Measurements from ENCODE around the gene TBC1D5.
"Not testable (repeated sequence)": the region's sequence is repeated elsewhere in the genome, so short reads cannot be mapped to it uniquely, and the experiment has no call there.

TBC1D5 gene

DNA sequence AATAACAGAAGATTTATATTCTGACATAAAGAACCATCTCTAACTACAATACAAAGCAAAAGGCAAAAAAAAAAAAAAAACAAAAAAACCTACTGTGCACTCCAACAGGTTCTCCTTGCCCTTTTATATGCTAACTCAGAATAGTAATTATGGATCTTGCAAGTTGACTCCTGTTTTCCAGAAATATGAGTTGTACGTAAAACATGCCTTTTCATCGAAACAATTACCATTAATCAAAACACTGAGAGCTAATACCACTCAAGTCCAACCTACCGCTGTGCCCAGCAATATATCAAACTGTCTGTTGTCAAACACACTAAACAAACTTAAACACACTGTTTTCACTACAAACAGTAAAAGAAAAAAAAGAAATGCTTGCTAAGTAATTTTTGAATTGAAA is 389.8 kb downstream of the TBC1D5 start:
- Histone ChIP-seq H3K4me3 (ENCODE audit: low read length) (no peak overlapping the region), H3K27me3 (ENCODE audit: control insufficient read depth, low read length) (no peaks in the 10 kb centered on the region), H3K79me2 (ENCODE audit: control insufficient read depth, low read length) (no peaks in the 10 kb centered on the region), H3K4me2 (ENCODE audit: low read length) (no peak overlapping the region), H3K4me1 (ENCODE audit: control insufficient read depth, low read length) (no peaks in the 10 kb centered on the region), H4K20me1 (ENCODE audit: control insufficient read depth, insufficient read depth, low read depth, low read length) (no peaks in the 10 kb centered on the region), H3K36me3 (ENCODE audit: control insufficient read depth, low read length) (no peaks in the 10 kb centered on the region), H3F3A (ENCODE audit: control insufficient read depth, insufficient read depth) (no peaks in the 10 kb centered on the region), H3K9me2 (replicated peaks; ENCODE audit: control insufficient read depth, low read length) (no peaks in the 10 kb centered on the region), H3K9me3 (ENCODE audit: control insufficient read depth, insufficient read depth, low read length) (no peaks in the 10 kb centered on the region), H3K27ac (ENCODE audit: low read depth, low read length) (no peak overlapping the region)
- TF ChIP-seq, protein P1, sequence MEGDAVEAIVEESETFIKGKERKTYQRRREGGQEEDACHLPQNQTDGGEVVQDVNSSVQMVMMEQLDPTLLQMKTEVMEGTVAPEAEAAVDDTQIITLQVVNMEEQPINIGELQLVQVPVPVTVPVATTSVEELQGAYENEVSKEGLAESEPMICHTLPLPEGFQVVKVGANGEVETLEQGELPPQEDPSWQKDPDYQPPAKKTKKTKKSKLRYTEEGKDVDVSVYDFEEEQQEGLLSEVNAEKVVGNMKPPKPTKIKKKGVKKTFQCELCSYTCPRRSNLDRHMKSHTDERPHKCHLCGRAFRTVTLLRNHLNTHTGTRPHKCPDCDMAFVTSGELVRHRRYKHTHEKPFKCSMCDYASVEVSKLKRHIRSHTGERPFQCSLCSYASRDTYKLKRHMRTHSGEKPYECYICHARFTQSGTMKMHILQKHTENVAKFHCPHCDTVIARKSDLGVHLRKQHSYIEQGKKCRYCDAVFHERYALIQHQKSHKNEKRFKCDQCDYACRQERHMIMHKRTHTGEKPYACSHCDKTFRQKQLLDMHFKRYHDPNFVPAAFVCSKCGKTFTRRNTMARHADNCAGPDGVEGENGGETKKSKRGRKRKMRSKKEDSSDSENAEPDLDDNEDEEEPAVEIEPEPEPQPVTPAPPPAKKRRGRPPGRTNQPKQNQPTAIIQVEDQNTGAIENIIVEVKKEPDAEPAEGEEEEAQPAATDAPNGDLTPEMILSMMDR (IDR thresholded peaks at IDR 0.05; ENCODE audit: low read depth, low read length, poor library complexity, severe bottlenecking), result no peak
- TF ChIP-seq EZH2phosphoT487 (IDR thresholded peaks at IDR 0.05; ENCODE audit: borderline replicate concordance, low read length), result no peak

DNA sequence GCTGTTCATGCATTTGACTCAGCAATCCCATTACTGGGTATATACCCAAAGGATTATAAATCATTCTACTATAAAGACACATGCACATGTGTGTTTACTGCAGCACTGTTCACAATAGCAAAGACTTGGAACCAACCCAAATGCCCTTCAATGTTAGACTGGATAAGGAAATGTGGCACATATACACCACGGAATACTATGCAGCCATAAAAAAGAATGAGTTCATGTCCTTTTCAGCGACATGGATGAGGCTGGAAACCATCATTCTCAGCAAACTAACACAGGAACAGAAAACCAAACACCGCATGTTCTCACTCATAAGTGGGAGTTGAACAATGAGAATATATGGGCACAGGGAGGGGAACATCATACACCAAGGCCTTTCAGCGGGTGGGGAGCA is 391.2 kb downstream of the TBC1D5 start:
- H3K79me2 ChIP-seq (ENCODE audit: control insufficient read depth, low read length); H3K27me3 ChIP-seq (ENCODE audit: control insufficient read depth, low read length); H3K4me1 ChIP-seq (ENCODE audit: control insufficient read depth, low read length); H3K4me3 ChIP-seq (ENCODE audit: low read length); H3K9me3 ChIP-seq (ENCODE audit: control insufficient read depth, insufficient read depth, low read length); H4K20me1 ChIP-seq (ENCODE audit: control insufficient read depth, insufficient read depth, low read depth, low read length); H3F3A ChIP-seq (ENCODE audit: control insufficient read depth, insufficient read depth); H3K4me2 ChIP-seq (ENCODE audit: low read length); H3K36me3 ChIP-seq (ENCODE audit: control insufficient read depth, low read length); H3K27ac ChIP-seq (ENCODE audit: low read depth, low read length); H3K9me2 ChIP-seq (replicated peaks; ENCODE audit: control insufficient read depth, low read length): not testable (repeated sequence)

DNA sequence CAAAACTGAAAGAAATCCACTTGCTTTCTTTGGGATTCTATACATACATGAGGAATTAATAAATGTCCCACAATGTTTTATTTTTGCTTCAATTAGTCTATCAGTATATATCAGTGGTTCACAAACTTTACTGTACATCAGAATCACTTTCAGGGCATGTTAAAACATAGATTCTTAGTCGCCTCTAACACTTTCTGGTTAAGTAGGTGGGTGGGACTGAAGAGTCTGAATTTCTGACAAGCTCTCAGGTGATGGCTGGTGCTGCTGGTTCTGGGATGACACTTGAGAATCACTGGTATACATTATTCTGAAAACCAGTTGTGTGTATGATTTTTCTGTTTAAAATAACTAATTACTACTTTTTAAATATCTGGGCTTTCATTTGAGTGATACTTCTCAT is 393.3 kb downstream of the TBC1D5 start:
- Histone ChIP-seq H3K4me1 (ENCODE audit: control insufficient read depth, low read length) (no peaks in the 10 kb centered on the region), H3K27me3 (ENCODE audit: control insufficient read depth, low read length) (no peaks in the 10 kb centered on the region), H3K9me3 (ENCODE audit: control insufficient read depth, insufficient read depth, low read length) (no peaks in the 10 kb centered on the region), H3K36me3 (ENCODE audit: control insufficient read depth, low read length) (no peaks in the 10 kb centered on the region), H3K79me2 (ENCODE audit: control insufficient read depth, low read length) (no peaks in the 10 kb centered on the region), H3K27ac (ENCODE audit: low read depth, low read length) (no peak overlapping the region), H3K4me2 (ENCODE audit: low read length) (no peak overlapping the region), H4K20me1 (ENCODE audit: control insufficient read depth, insufficient read depth, low read depth, low read length) (no peaks in the 10 kb centered on the region), H3K4me3 (ENCODE audit: low read length) (no peak overlapping the region), H3K9me2 (replicated peaks; ENCODE audit: control insufficient read depth, low read length) (no peaks in the 10 kb centered on the region), H3F3A (ENCODE audit: control insufficient read depth, insufficient read depth) (no peaks in the 10 kb centered on the region)
- no peak for TF ChIP-seq EZH2phosphoT487 (IDR thresholded peaks at IDR 0.05; ENCODE audit: borderline replicate concordance, low read length)
- TF ChIP-seq, protein P1 (IDR thresholded peaks at IDR 0.05; ENCODE audit: low read depth, low read length, poor library complexity, severe bottlenecking), result no peak

DNA sequence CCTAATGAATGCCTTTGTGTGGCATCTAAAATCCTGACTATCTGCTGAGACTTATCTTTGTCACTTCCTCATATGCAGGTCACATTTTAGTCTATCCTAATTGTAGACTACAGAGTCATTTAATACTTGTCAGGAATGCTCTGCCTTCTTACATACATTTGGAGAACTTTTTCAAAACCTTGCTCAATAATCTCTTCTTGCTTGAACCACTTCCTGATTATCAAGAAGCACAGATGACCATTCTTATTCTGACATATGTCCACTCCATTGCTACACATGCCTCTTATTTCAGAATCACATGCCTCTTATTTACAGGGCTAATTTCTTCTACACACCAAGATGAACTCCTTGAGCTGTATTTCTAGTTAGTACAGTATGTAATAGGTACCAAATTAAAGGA is 400.3 kb downstream of the TBC1D5 start:
- Histone ChIP-seq H3K4me3 (ENCODE audit: low read length) (no peak overlapping the region), H3K27ac (ENCODE audit: low read depth, low read length) (no peak overlapping the region), H3F3A (ENCODE audit: control insufficient read depth, insufficient read depth) (no peaks in the 10 kb centered on the region), H3K4me1 (ENCODE audit: control insufficient read depth, low read length) (no peaks in the 10 kb centered on the region), H3K9me2 (replicated peaks; ENCODE audit: control insufficient read depth, low read length) (no peaks in the 10 kb centered on the region), H3K79me2 (ENCODE audit: control insufficient read depth, low read length) (no peaks in the 10 kb centered on the region), H3K36me3 (ENCODE audit: control insufficient read depth, low read length) (no peaks in the 10 kb centered on the region), H3K9me3 (ENCODE audit: control insufficient read depth, insufficient read depth, low read length) (no peaks in the 10 kb centered on the region), H3K4me2 (ENCODE audit: low read length) (no peak overlapping the region), H3K27me3 (ENCODE audit: control insufficient read depth, low read length) (no peaks in the 10 kb centered on the region), H4K20me1 (ENCODE audit: control insufficient read depth, insufficient read depth, low read depth, low read length) (no peaks in the 10 kb centered on the region)
- TF ChIP-seq, protein P1 (IDR thresholded peaks at IDR 0.05; ENCODE audit: low read depth, low read length, poor library complexity, severe bottlenecking), result no peak
- TF ChIP-seq EZH2phosphoT487 (IDR thresholded peaks at IDR 0.05; ENCODE audit: borderline replicate concordance, low read length), result no peak
